IMR-90 (cell line): ENCODE measurements around the gene PIK3R5. TPM values are rescaled to one million over a fixed set of nuclear protein-coding genes. Genes with fewer than 3 reads are reported as not detected.

Source experiments
- ATAC-seq: fragments of 200-7000 bp; cut with Tn5 transposase; 2 replicates; pipeline ENCODE4 v1.9.1; 2020; ENCODE audit warnings: low read depth, mild to moderate bottlenecking, moderate library complexity
- BruUV-seq: library from RNA; stranded (reverse); fragments of 400-500 nt; replicated peaks from 2 replicates; lab custom pipeline; 2021; lab: Mats Ljungman, UMichigan
- CTCF ChIA-PET: fragments of 300-600 bp; formaldehyde crosslinking; extraction: SDS; loops from one replicate; lab custom pipeline; 2021; ENCODE audit warnings: antibody characterized with exemption; lab: Yijun Ruan, JAX
- POLR2A ChIA-PET: fragments of 300-600 bp; sonication (Branson Sonifier 250); formaldehyde crosslinking; loops from one replicate; lab custom pipeline; 2022; ENCODE audit warnings: antibody characterized with exemption; ENCODE audit not compliant: unreplicated experiment; lab: Charles Lee
- DNase-seq: peaks from one replicate; pipeline ENCODE4 v3.0.0; 2013
- H2AFZ ChIP-seq: replicated peaks from 2 replicates; pipeline ENCODE3; 2013; ENCODE audit warnings: low read length, mild to moderate bottlenecking; ENCODE audit not compliant: poor library complexity
- H2AK5ac ChIP-seq: 2 replicates; pipeline ENCODE4 v1.6.1; 2013; ENCODE audit warnings: low read depth, low read length, inconsistent platforms
- H2AK9ac ChIP-seq: replicated peaks from 2 replicates; pipeline ENCODE3; 2013; ENCODE audit warnings: mild to moderate bottlenecking, low read depth, low read length, moderate library complexity; ENCODE audit not compliant: poor library complexity
- H2BK120ac ChIP-seq: 2 replicates; pipeline ENCODE4 v1.6.1; 2013; ENCODE audit warnings: low read depth, low read length, inconsistent platforms
- H2BK15ac ChIP-seq: 3 replicates; pipeline ENCODE4 v1.6.1; 2013; ENCODE audit warnings: low read depth, low read length, inconsistent platforms
- H2BK20ac ChIP-seq: 2 replicates; pipeline ENCODE4 v1.6.1; 2013; ENCODE audit warnings: low read depth, mild to moderate bottlenecking, inconsistent platforms, low read length, moderate library complexity
- H2BK5ac ChIP-seq: 2 replicates; pipeline ENCODE4 v1.6.1; 2013; ENCODE audit warnings: mild to moderate bottlenecking, low read depth, low read length, inconsistent platforms; ENCODE audit not compliant: poor library complexity, severe bottlenecking
- H3K14ac ChIP-seq: replicated peaks from 2 replicates; pipeline ENCODE4 v1.6.1; 2013; ENCODE audit warnings: low read depth, low read length, inconsistent platforms
- H3K18ac ChIP-seq: 2 replicates; pipeline ENCODE4 v1.6.1; 2013; ENCODE audit warnings: low read depth, low read length, control low read depth
- H3K23ac ChIP-seq: 2 replicates; pipeline ENCODE4 v1.6.1; 2013; ENCODE audit warnings: low read depth, low read length, inconsistent platforms
- H3K27ac ChIP-seq: 2 replicates; pipeline ENCODE4 v1.5.1; 2013; ENCODE audit warnings: mild to moderate bottlenecking, control low read depth, low read length; ENCODE audit not compliant: insufficient read depth
- H3K27me3 ChIP-seq: 2 replicates; pipeline ENCODE4 v1.6.1; 2013; ENCODE audit warnings: low read length; ENCODE audit not compliant: control insufficient read depth, insufficient read depth
- H3K36me3 ChIP-seq: 2 replicates; pipeline ENCODE4 v1.6.1; 2013; ENCODE audit warnings: low read length, mixed read lengths; ENCODE audit not compliant: control insufficient read depth, insufficient read depth
- H3K4ac ChIP-seq: 2 replicates; pipeline ENCODE4 v1.6.1; 2013; ENCODE audit warnings: low read depth, low read length, inconsistent platforms
- H3K4me1 ChIP-seq: 2 replicates; pipeline ENCODE4 v1.6.1; 2013; ENCODE audit warnings: low read length, mixed read lengths; ENCODE audit not compliant: control insufficient read depth, insufficient read depth
- H3K4me2 ChIP-seq: 2 replicates; pipeline ENCODE4 v1.6.1; 2013; ENCODE audit warnings: low read depth, mild to moderate bottlenecking, control low read depth, low read length, moderate library complexity
- H3K4me3 ChIP-seq: 2 replicates; pipeline ENCODE4 v1.5.1; 2013; ENCODE audit warnings: low read depth, mild to moderate bottlenecking, control low read depth, low read length, moderate library complexity; ENCODE audit not compliant: insufficient read depth
- H3K56ac ChIP-seq: 2 replicates; pipeline ENCODE4 v1.6.1; 2013; ENCODE audit warnings: low read length, inconsistent platforms; ENCODE audit not compliant: insufficient read depth; ENCODE audit errors: extremely low read depth
- H3K79me1 ChIP-seq, 2 experiments: 2 replicates each; pipeline ENCODE4 v1.6.1; 2013; ENCODE audit warnings: low read length in 2 of 2, inconsistent platforms in 1 of 2, low read depth in 1 of 2
- H3K9ac ChIP-seq: 2 replicates; pipeline ENCODE4 v1.6.1; 2013; ENCODE audit warnings: low read depth, low read length, control low read depth
- H3K9me1 ChIP-seq: 2 replicates; pipeline ENCODE4 v1.6.1; 2013; ENCODE audit warnings: low read length, inconsistent platforms; ENCODE audit not compliant: insufficient read depth
- H3K9me3 ChIP-seq: 2 replicates; pipeline ENCODE4 v1.6.1; 2013; ENCODE audit warnings: low read length; ENCODE audit not compliant: control insufficient read depth, insufficient read depth
- H4K20me1 ChIP-seq: 2 replicates; pipeline ENCODE4 v1.6.1; 2013; ENCODE audit warnings: low read length, inconsistent platforms; ENCODE audit not compliant: insufficient read depth
- H4K5ac ChIP-seq: 2 replicates; pipeline ENCODE4 v1.6.1; 2013; ENCODE audit warnings: mild to moderate bottlenecking, low read depth, low read length, control low read depth
- H4K8ac ChIP-seq, 2 experiments: 2 replicates each; pipeline ENCODE4 v1.6.1; 2013; ENCODE audit warnings: low read depth in 2 of 2, low read length in 2 of 2, control low read depth in 1 of 2, inconsistent platforms in 1 of 2
- H4K91ac ChIP-seq: 2 replicates; pipeline ENCODE4 v1.6.1; 2013; ENCODE audit warnings: low read depth, low read length, inconsistent platforms; ENCODE audit not compliant: insufficient read depth
- BHLHE40 ChIP-seq: fragments of 150-350 bp; IDR thresholded peaks from 2 replicates; pipeline ENCODE4 v1.6.1; 2016; ENCODE audit warnings: mild to moderate bottlenecking, low read depth, low read length
- CEBPB ChIP-seq: IDR thresholded peaks from 2 replicates; pipeline ENCODE4 v1.6.1; 2012; ENCODE audit warnings: low read depth, low read length, improper control_type of control experiment
- CHD1 ChIP-seq: IDR thresholded peaks from 2 replicates; pipeline ENCODE4 v1.6.1; 2012; ENCODE audit warnings: low read depth, low read length, improper control_type of control experiment
- CTCF ChIP-seq: conservative IDR thresholded peaks from 2 replicates; pipeline ENCODE4 v1.5.1; 2012; ENCODE audit warnings: mild to moderate bottlenecking, low read depth, low read length, improper control_type of control experiment
- ELK1 ChIP-seq: fragments of 150-350 bp; IDR thresholded peaks from 2 replicates; pipeline ENCODE4 v1.6.1; 2016; ENCODE audit warnings: low read depth, mild to moderate bottlenecking, low read length, moderate library complexity, borderline replicate concordance
- FOS ChIP-seq: fragments of 150-350 bp; IDR thresholded peaks from 2 replicates; pipeline ENCODE4 v1.6.1; 2016; ENCODE audit warnings: low read depth, low read length
- MAFK ChIP-seq: IDR thresholded peaks from 2 replicates; pipeline ENCODE4 v1.6.1; 2012; ENCODE audit warnings: low read depth, low read length, improper control_type of control experiment
- MAZ ChIP-seq: IDR thresholded peaks from 2 replicates; pipeline ENCODE4 v1.6.1; 2012; ENCODE audit warnings: low read depth, mild to moderate bottlenecking, low read length, improper control_type of control experiment, moderate library complexity, borderline replicate concordance
- MXI1 ChIP-seq: IDR thresholded peaks from 2 replicates; pipeline ENCODE4 v1.6.1; 2012; ENCODE audit warnings: low read depth, mild to moderate bottlenecking, low read length, moderate library complexity, borderline replicate concordance
- NFE2L2 ChIP-seq: fragments of 150-350 bp; IDR thresholded peaks from 2 replicates; pipeline ENCODE4 v1.6.1; 2016; ENCODE audit warnings: low read depth, mild to moderate bottlenecking, low read length
- POLR2A ChIP-seq: IDR thresholded peaks from 2 replicates; pipeline ENCODE4 v1.6.1; 2012; ENCODE audit warnings: mild to moderate bottlenecking, low read depth, low read length
- RAD21 ChIP-seq: IDR thresholded peaks from 2 replicates; pipeline ENCODE4 v1.6.1; 2012; ENCODE audit warnings: low read length, improper control_type of control experiment
- SMC3 ChIP-seq: fragments of 150-350 bp; IDR thresholded peaks from 2 replicates; pipeline ENCODE4 v1.6.1; 2016; ENCODE audit warnings: low read depth, mild to moderate bottlenecking, antibody characterized with exemption, low read length, moderate library complexity
- USF2 ChIP-seq: fragments of 150-350 bp; IDR thresholded peaks from 2 replicates; pipeline ENCODE4 v1.6.1; 2017; ENCODE audit warnings: mild to moderate bottlenecking, antibody characterized with exemption, low read length, low read depth
- WGBS, 2 experiments: methylation state at CpG; one replicate each; pipeline versions ENCODE4 v1.1.5 to v1.1.7; 2013; ENCODE audit warnings: missing lambda C conversion rate in 2 of 2; ENCODE audit not compliant: insufficient read length in 1 of 2; ENCODE audit errors: extremely low coverage in 2 of 2; 5-methylcytosine and 5-hydroxymethylcytosine counted together
- dilution Hi-C: fragments of 300-500 bp; cut with HindIII; formaldehyde crosslinking; loops from one replicate; pipeline ENCODE4 v1.14.3; 2018; ENCODE audit warnings: low sequenced_read_pairs; ENCODE audit not compliant: unreplicated experiment
- in situ Hi-C: fragments of 300-500 bp; cut with MboI; formaldehyde crosslinking; loops from 3 replicates; pipeline ENCODE4 v1.14.3; 2019; ENCODE audit warnings: low sequenced_read_pairs, inconsistent platforms, mixed read lengths
- intact Hi-C: fragments of 100-400 bp; cut with micrococcal nuclease; formaldehyde crosslinking; loops from 2 replicates; pipeline ENCODE4 v1.10.0; 2022
- polyA plus RNA-seq, 3 experiments: library from polyadenylated mRNA; depleted of rRNA; stranded (reverse); fragments of >200 nt; gene quantifications; 2 replicates each; pipeline ENCODE4 v1.2.3, GENCODE V29; 2012; ENCODE audit warnings: low replicate concordance in 1 of 3
- total RNA-seq: library from RNA; depleted of rRNA; stranded (reverse); fragments of >200 nt; gene quantifications from 2 replicates; pipeline ENCODE4 v1.2.3, GENCODE V29; 2012

Gene PIK3R5
- total and polyA plus RNA-seq, 2 of the 4 experiments (the other 2 are of a cell fraction), result not detected

GRCh38 chr17:8913879-8914278 lies 51.6 kb downstream of the PIK3R5 start:
- intact Hi-C loops (no loop called here), dilution Hi-C loops (no loop called here), in situ Hi-C loops (no loop called here)
- H2BK20ac ChIP-seq, result no peak overlapping the region
- BruUV-seq, result no TSS peak
- no peak overlapping the region for H2BK5ac ChIP-seq
- no peak overlapping the region for H4K8ac ChIP-seq
- ChIA-PET POLR2A (no interaction called here), CTCF (no interaction called here)
- no peak overlapping the region for H3K4ac ChIP-seq
- H2AK5ac ChIP-seq, result no peak overlapping the region
- no peaks in the 10 kb centered on the region for H3K79me1 ChIP-seq
- H2AFZ ChIP-seq, result peak overlapping the region; percentile 3
- no peak overlapping the region for H3K4me2 ChIP-seq
- TF ChIP-seq SMC3 (no peak), CTCF (no peak), MAFK (no peak), MAZ (no peak), CHD1 (no peak), NFE2L2 (no peak), RAD21 (no peak), POLR2A (no peak), ELK1 (no peak), MXI1 (no peak), CEBPB (no peak), USF2 (no peak), BHLHE40 (no peak), FOS (no peak)
- H3K36me3 ChIP-seq, result no peaks in the 10 kb centered on the region
- H3K9me1 ChIP-seq, result no peaks in the 10 kb centered on the region
- H4K91ac ChIP-seq, result no peak overlapping the region
- H3K14ac ChIP-seq, result no peak overlapping the region
- no peaks in the 10 kb centered on the region for H3K4me1 ChIP-seq
- H2BK120ac ChIP-seq, result no peak overlapping the region
- no peak overlapping the region for H3K18ac ChIP-seq
- ATAC-seq, result no peak
- H4K20me1 ChIP-seq, result no peaks in the 10 kb centered on the region
- 20% methylated on average over 1 of the region's 4 CpGs; no CpG with 5 or more reads in 1 of the 2 experiments for WGBS, 2 experiments
- no peak overlapping the region for H3K4me3 ChIP-seq
- no peak overlapping the region for H3K27ac ChIP-seq
- no peak for DNase-seq
- no peak overlapping the region for H4K5ac ChIP-seq
- H3K56ac ChIP-seq, result no peak overlapping the region
- no peak overlapping the region for H3K9ac ChIP-seq
- H2BK15ac ChIP-seq, result no peak overlapping the region
- H3K27me3 ChIP-seq, result no peaks in the 10 kb centered on the region
- H2AK9ac ChIP-seq, result peak overlapping the region; percentile 37
- no peak overlapping the region for H3K23ac ChIP-seq
- H3K9me3 ChIP-seq, result peaks cover 6% of the 10 kb centered on the region; the same call in 1 of the 2 replicates
